IMR-90 (cell line): ENCODE data around the gene NRP2. TPM values are rescaled to one million over a fixed set of nuclear protein-coding genes. Genes with fewer than 3 reads are reported as not detected.

Source experiments
- ATAC-seq: fragments of 200-7000 bp; cut with Tn5 transposase; 2 replicates; pipeline ENCODE4 v1.9.1; 2020; ENCODE audit warnings: low read depth, mild to moderate bottlenecking, moderate library complexity
- BruUV-seq: library from RNA; stranded (reverse); fragments of 400-500 nt; replicated peaks from 2 replicates; lab custom pipeline; 2021; lab: Mats Ljungman, UMichigan
- CTCF ChIA-PET: fragments of 300-600 bp; formaldehyde crosslinking; extraction: SDS; loops from one replicate; lab custom pipeline; 2021; ENCODE audit warnings: antibody characterized with exemption; lab: Yijun Ruan, JAX
- POLR2A ChIA-PET: fragments of 300-600 bp; sonication (Branson Sonifier 250); formaldehyde crosslinking; loops from one replicate; lab custom pipeline; 2022; ENCODE audit warnings: antibody characterized with exemption; ENCODE audit not compliant: unreplicated experiment; lab: Charles Lee
- DNase-seq: peaks from one replicate; pipeline ENCODE4 v3.0.0; 2013
- H2AFZ ChIP-seq: replicated peaks from 2 replicates; pipeline ENCODE3; 2013; ENCODE audit warnings: low read length, mild to moderate bottlenecking; ENCODE audit not compliant: poor library complexity
- H2AK5ac ChIP-seq: 2 replicates; pipeline ENCODE4 v1.6.1; 2013; ENCODE audit warnings: low read depth, low read length, inconsistent platforms
- H2AK9ac ChIP-seq: replicated peaks from 2 replicates; pipeline ENCODE3; 2013; ENCODE audit warnings: mild to moderate bottlenecking, low read depth, low read length, moderate library complexity; ENCODE audit not compliant: poor library complexity
- H2BK120ac ChIP-seq: 2 replicates; pipeline ENCODE4 v1.6.1; 2013; ENCODE audit warnings: low read depth, low read length, inconsistent platforms
- H2BK15ac ChIP-seq: 3 replicates; pipeline ENCODE4 v1.6.1; 2013; ENCODE audit warnings: low read depth, low read length, inconsistent platforms
- H2BK20ac ChIP-seq: 2 replicates; pipeline ENCODE4 v1.6.1; 2013; ENCODE audit warnings: low read depth, mild to moderate bottlenecking, inconsistent platforms, low read length, moderate library complexity
- H2BK5ac ChIP-seq: 2 replicates; pipeline ENCODE4 v1.6.1; 2013; ENCODE audit warnings: mild to moderate bottlenecking, low read depth, low read length, inconsistent platforms; ENCODE audit not compliant: poor library complexity, severe bottlenecking
- H3K14ac ChIP-seq: replicated peaks from 2 replicates; pipeline ENCODE4 v1.6.1; 2013; ENCODE audit warnings: low read depth, low read length, inconsistent platforms
- H3K18ac ChIP-seq: 2 replicates; pipeline ENCODE4 v1.6.1; 2013; ENCODE audit warnings: low read depth, low read length, control low read depth
- H3K23ac ChIP-seq: 2 replicates; pipeline ENCODE4 v1.6.1; 2013; ENCODE audit warnings: low read depth, low read length, inconsistent platforms
- H3K27ac ChIP-seq: 2 replicates; pipeline ENCODE4 v1.5.1; 2013; ENCODE audit warnings: mild to moderate bottlenecking, control low read depth, low read length; ENCODE audit not compliant: insufficient read depth
- H3K27me3 ChIP-seq: 2 replicates; pipeline ENCODE4 v1.6.1; 2013; ENCODE audit warnings: low read length; ENCODE audit not compliant: control insufficient read depth, insufficient read depth
- H3K36me3 ChIP-seq: 2 replicates; pipeline ENCODE4 v1.6.1; 2013; ENCODE audit warnings: low read length, mixed read lengths; ENCODE audit not compliant: control insufficient read depth, insufficient read depth
- H3K4ac ChIP-seq: 2 replicates; pipeline ENCODE4 v1.6.1; 2013; ENCODE audit warnings: low read depth, low read length, inconsistent platforms
- H3K4me1 ChIP-seq: 2 replicates; pipeline ENCODE4 v1.6.1; 2013; ENCODE audit warnings: low read length, mixed read lengths; ENCODE audit not compliant: control insufficient read depth, insufficient read depth
- H3K4me2 ChIP-seq: 2 replicates; pipeline ENCODE4 v1.6.1; 2013; ENCODE audit warnings: low read depth, mild to moderate bottlenecking, control low read depth, low read length, moderate library complexity
- H3K4me3 ChIP-seq: 2 replicates; pipeline ENCODE4 v1.5.1; 2013; ENCODE audit warnings: low read depth, mild to moderate bottlenecking, control low read depth, low read length, moderate library complexity; ENCODE audit not compliant: insufficient read depth
- H3K56ac ChIP-seq: 2 replicates; pipeline ENCODE4 v1.6.1; 2013; ENCODE audit warnings: low read length, inconsistent platforms; ENCODE audit not compliant: insufficient read depth; ENCODE audit errors: extremely low read depth
- H3K79me1 ChIP-seq, 2 experiments: 2 replicates each; pipeline ENCODE4 v1.6.1; 2013; ENCODE audit warnings: low read length in 2 of 2, inconsistent platforms in 1 of 2, low read depth in 1 of 2
- H3K9ac ChIP-seq: 2 replicates; pipeline ENCODE4 v1.6.1; 2013; ENCODE audit warnings: low read depth, low read length, control low read depth
- H3K9me1 ChIP-seq: 2 replicates; pipeline ENCODE4 v1.6.1; 2013; ENCODE audit warnings: low read length, inconsistent platforms; ENCODE audit not compliant: insufficient read depth
- H3K9me3 ChIP-seq: 2 replicates; pipeline ENCODE4 v1.6.1; 2013; ENCODE audit warnings: low read length; ENCODE audit not compliant: control insufficient read depth, insufficient read depth
- H4K20me1 ChIP-seq: 2 replicates; pipeline ENCODE4 v1.6.1; 2013; ENCODE audit warnings: low read length, inconsistent platforms; ENCODE audit not compliant: insufficient read depth
- H4K5ac ChIP-seq: 2 replicates; pipeline ENCODE4 v1.6.1; 2013; ENCODE audit warnings: mild to moderate bottlenecking, low read depth, low read length, control low read depth
- H4K8ac ChIP-seq, 2 experiments: 2 replicates each; pipeline ENCODE4 v1.6.1; 2013; ENCODE audit warnings: low read depth in 2 of 2, low read length in 2 of 2, control low read depth in 1 of 2, inconsistent platforms in 1 of 2
- H4K91ac ChIP-seq: 2 replicates; pipeline ENCODE4 v1.6.1; 2013; ENCODE audit warnings: low read depth, low read length, inconsistent platforms; ENCODE audit not compliant: insufficient read depth
- BHLHE40 ChIP-seq: fragments of 150-350 bp; IDR thresholded peaks from 2 replicates; pipeline ENCODE4 v1.6.1; 2016; ENCODE audit warnings: mild to moderate bottlenecking, low read depth, low read length
- CEBPB ChIP-seq: IDR thresholded peaks from 2 replicates; pipeline ENCODE4 v1.6.1; 2012; ENCODE audit warnings: low read depth, low read length, improper control_type of control experiment
- CHD1 ChIP-seq: IDR thresholded peaks from 2 replicates; pipeline ENCODE4 v1.6.1; 2012; ENCODE audit warnings: low read depth, low read length, improper control_type of control experiment
- CTCF ChIP-seq: conservative IDR thresholded peaks from 2 replicates; pipeline ENCODE4 v1.5.1; 2012; ENCODE audit warnings: mild to moderate bottlenecking, low read depth, low read length, improper control_type of control experiment
- FOS ChIP-seq: fragments of 150-350 bp; IDR thresholded peaks from 2 replicates; pipeline ENCODE4 v1.6.1; 2016; ENCODE audit warnings: low read depth, low read length
- MAFK ChIP-seq: IDR thresholded peaks from 2 replicates; pipeline ENCODE4 v1.6.1; 2012; ENCODE audit warnings: low read depth, low read length, improper control_type of control experiment
- MXI1 ChIP-seq: IDR thresholded peaks from 2 replicates; pipeline ENCODE4 v1.6.1; 2012; ENCODE audit warnings: low read depth, mild to moderate bottlenecking, low read length, moderate library complexity, borderline replicate concordance
- NFE2L2 ChIP-seq: fragments of 150-350 bp; IDR thresholded peaks from 2 replicates; pipeline ENCODE4 v1.6.1; 2016; ENCODE audit warnings: low read depth, mild to moderate bottlenecking, low read length
- POLR2A ChIP-seq: IDR thresholded peaks from 2 replicates; pipeline ENCODE4 v1.6.1; 2012; ENCODE audit warnings: mild to moderate bottlenecking, low read depth, low read length
- RAD21 ChIP-seq: IDR thresholded peaks from 2 replicates; pipeline ENCODE4 v1.6.1; 2012; ENCODE audit warnings: low read length, improper control_type of control experiment
- RCOR1 ChIP-seq: IDR thresholded peaks from 2 replicates; pipeline ENCODE4 v1.6.1; 2012; ENCODE audit warnings: mild to moderate bottlenecking, low read length, improper control_type of control experiment; ENCODE audit not compliant: insufficient replicate concordance
- SMC3 ChIP-seq: fragments of 150-350 bp; IDR thresholded peaks from 2 replicates; pipeline ENCODE4 v1.6.1; 2016; ENCODE audit warnings: low read depth, mild to moderate bottlenecking, antibody characterized with exemption, low read length, moderate library complexity
- USF2 ChIP-seq: fragments of 150-350 bp; IDR thresholded peaks from 2 replicates; pipeline ENCODE4 v1.6.1; 2017; ENCODE audit warnings: mild to moderate bottlenecking, antibody characterized with exemption, low read length, low read depth
- WGBS, 2 experiments: methylation state at CpG; one replicate each; pipeline versions ENCODE4 v1.1.5 to v1.1.7; 2013; ENCODE audit warnings: missing lambda C conversion rate in 2 of 2; ENCODE audit not compliant: insufficient read length in 1 of 2; ENCODE audit errors: extremely low coverage in 2 of 2; 5-methylcytosine and 5-hydroxymethylcytosine counted together
- dilution Hi-C: fragments of 300-500 bp; cut with HindIII; formaldehyde crosslinking; loops from one replicate; pipeline ENCODE4 v1.14.3; 2018; ENCODE audit warnings: low sequenced_read_pairs; ENCODE audit not compliant: unreplicated experiment
- in situ Hi-C: fragments of 300-500 bp; cut with MboI; formaldehyde crosslinking; loops from 3 replicates; pipeline ENCODE4 v1.14.3; 2019; ENCODE audit warnings: low sequenced_read_pairs, inconsistent platforms, mixed read lengths
- intact Hi-C: fragments of 100-400 bp; cut with micrococcal nuclease; formaldehyde crosslinking; loops from 2 replicates; pipeline ENCODE4 v1.10.0; 2022
- polyA plus RNA-seq, 3 experiments: library from polyadenylated mRNA; depleted of rRNA; stranded (reverse); fragments of >200 nt; gene quantifications; 2 replicates each; pipeline ENCODE4 v1.2.3, GENCODE V29; 2012; ENCODE audit warnings: low replicate concordance in 1 of 3
- total RNA-seq: library from RNA; depleted of rRNA; stranded (reverse); fragments of >200 nt; gene quantifications from 2 replicates; pipeline ENCODE4 v1.2.3, GENCODE V29; 2012
- TF ChIP-seq, protein P1 (sequence below): fragments of 150-350 bp; IDR thresholded peaks from 2 replicates; pipeline ENCODE4 v1.6.1; 2016; ENCODE audit warnings: low read depth, mild to moderate bottlenecking, low read length, moderate library complexity, borderline replicate concordance

NRP2 gene
- total and polyA plus RNA-seq, 2 of the 4 experiments (the other 2 are of a cell fraction), result 46.4 to 51.3 TPM

DNA sequence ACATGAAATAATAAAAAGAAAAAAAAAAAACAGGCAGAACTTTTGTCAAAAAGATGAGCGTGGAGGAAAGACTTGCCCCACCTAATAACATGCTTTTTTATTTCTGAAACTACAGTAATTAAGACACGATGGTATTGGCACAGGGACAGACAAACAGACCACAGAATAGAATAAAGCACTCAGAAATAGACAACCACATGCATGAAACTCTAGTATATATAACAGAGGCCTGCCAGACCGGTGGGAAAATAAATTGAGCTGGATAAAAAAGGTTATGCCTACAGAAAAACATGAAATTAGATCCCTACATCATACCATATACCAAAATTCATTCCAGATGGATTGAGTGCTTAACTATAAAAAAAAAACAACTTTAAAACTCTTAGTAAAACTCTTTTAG lies 163.1 kb downstream of the NRP2 start:
- POLR2A ChIA-PET, result no interaction called here
- no peak overlapping the region for H4K91ac ChIP-seq
- H3K4me3 ChIP-seq, result no peak overlapping the region
- no peak overlapping the region for H2AFZ ChIP-seq
- no peak overlapping the region for H3K9ac ChIP-seq
- H3K79me1 ChIP-seq, result no peaks in the 10 kb centered on the region
- H3K14ac ChIP-seq, result no peak overlapping the region
- no peak for TF ChIP-seq CHD1
- no peak for TF ChIP-seq CTCF
- no peak for TF ChIP-seq MXI1
- no peak for TF ChIP-seq RCOR1
- no peak for TF ChIP-seq RAD21
- no peak for TF ChIP-seq MAFK
- TF ChIP-seq USF2, result no peak
- TF ChIP-seq POLR2A, result no peak
- TF ChIP-seq NFE2L2, result no peak
- no peak for TF ChIP-seq FOS
- no peak for TF ChIP-seq CEBPB
- no peak for TF ChIP-seq SMC3
- TF ChIP-seq, protein P1, sequence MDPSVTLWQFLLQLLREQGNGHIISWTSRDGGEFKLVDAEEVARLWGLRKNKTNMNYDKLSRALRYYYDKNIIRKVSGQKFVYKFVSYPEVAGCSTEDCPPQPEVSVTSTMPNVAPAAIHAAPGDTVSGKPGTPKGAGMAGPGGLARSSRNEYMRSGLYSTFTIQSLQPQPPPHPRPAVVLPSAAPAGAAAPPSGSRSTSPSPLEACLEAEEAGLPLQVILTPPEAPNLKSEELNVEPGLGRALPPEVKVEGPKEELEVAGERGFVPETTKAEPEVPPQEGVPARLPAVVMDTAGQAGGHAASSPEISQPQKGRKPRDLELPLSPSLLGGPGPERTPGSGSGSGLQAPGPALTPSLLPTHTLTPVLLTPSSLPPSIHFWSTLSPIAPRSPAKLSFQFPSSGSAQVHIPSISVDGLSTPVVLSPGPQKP, result no peak
- TF ChIP-seq BHLHE40, result no peak
- no peaks in the 10 kb centered on the region for H3K9me1 ChIP-seq
- H3K27me3 ChIP-seq, result peaks cover 9% of the 10 kb centered on the region
- H3K36me3 ChIP-seq, result no peaks in the 10 kb centered on the region
- no peak overlapping the region for H2AK5ac ChIP-seq
- no peak for ATAC-seq
- dilution Hi-C loops, result no loop called here
- intact Hi-C loops, result no loop called here
- no peak overlapping the region for H4K5ac ChIP-seq
- no peak overlapping the region for H2BK120ac ChIP-seq
- H2BK5ac ChIP-seq, result no peak overlapping the region
- in situ Hi-C loops, result no loop called here
- H2BK20ac ChIP-seq, result no peak overlapping the region
- peaks cover 5% of the 10 kb centered on the region; the same call in 1 of the 2 replicates for H3K4me1 ChIP-seq
- no peak overlapping the region for H3K18ac ChIP-seq
- no peak overlapping the region for H3K4me2 ChIP-seq
- CTCF ChIA-PET, result no interaction called here
- no peaks in the 10 kb centered on the region for H3K9me3 ChIP-seq
- H3K27ac ChIP-seq, result no peak overlapping the region
- no peak overlapping the region for H3K23ac ChIP-seq
- DNase-seq, result no peak
- no peak overlapping the region for H4K8ac ChIP-seq
- no peak overlapping the region for H2BK15ac ChIP-seq
- H2AK9ac ChIP-seq, result no peak overlapping the region
- WGBS, 2 experiments, result no CpG with 5 or more reads among the region's 3 CpGs
- H4K20me1 ChIP-seq, result no peaks in the 10 kb centered on the region
- no TSS peak for BruUV-seq
- H3K56ac ChIP-seq, result no peak overlapping the region
- H3K4ac ChIP-seq, result no peak overlapping the region
